Activated naive CD4-positive, alpha-beta T cell (primary cell): ENCODE data around the gene MYH3.
A peak's percentile ranks its signal among the peaks of the same experiment; 100 is the strongest.

Experiments used
- DNase-seq, 4 experiments: peaks; one replicate each; lab custom pipeline; 2025; lab: John Stamatoyannopoulos, UW

The MYH3 gene

DNA sequence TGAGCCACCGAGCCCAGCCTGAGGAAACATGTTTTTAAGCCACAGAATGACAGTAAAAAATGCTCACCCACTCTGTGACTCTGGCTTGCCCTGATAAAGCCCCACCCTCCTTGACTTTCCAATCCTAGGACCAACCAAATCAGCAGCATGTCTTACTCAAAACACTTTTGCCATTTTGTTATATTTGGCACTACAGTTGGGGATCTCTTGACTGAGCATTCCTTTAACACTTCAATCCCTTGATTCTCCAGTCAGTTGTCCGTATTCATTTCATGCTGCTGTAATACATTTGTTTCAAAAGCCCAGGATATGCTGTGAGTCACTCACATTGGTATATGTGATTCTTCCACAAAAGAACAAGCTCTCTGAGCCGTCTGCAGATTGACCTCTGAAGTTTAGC lies 8.2 kb downstream of the MYH3 start:
- no peak for DNase-seq

DNA sequence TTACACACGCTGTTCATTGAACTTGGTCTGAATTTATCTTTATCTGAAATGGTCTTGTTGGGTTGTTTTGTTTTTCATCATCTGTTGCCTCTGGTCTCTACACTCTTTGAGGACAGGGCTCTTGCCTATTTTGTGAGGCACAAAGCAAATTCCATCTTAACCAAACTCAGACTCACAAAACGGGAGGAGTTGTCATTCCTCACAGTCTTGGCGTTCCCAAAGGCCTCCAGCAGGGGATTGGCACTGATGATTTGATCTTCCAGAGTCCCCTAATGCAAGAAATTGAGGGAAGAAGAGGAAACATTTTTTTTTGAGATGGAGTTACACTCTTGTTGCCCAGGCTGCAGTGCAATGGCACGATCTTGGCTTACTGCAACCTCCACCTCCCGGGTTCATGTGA lies 8.7 kb downstream of the MYH3 start:
- no peak for DNase-seq

DNA sequence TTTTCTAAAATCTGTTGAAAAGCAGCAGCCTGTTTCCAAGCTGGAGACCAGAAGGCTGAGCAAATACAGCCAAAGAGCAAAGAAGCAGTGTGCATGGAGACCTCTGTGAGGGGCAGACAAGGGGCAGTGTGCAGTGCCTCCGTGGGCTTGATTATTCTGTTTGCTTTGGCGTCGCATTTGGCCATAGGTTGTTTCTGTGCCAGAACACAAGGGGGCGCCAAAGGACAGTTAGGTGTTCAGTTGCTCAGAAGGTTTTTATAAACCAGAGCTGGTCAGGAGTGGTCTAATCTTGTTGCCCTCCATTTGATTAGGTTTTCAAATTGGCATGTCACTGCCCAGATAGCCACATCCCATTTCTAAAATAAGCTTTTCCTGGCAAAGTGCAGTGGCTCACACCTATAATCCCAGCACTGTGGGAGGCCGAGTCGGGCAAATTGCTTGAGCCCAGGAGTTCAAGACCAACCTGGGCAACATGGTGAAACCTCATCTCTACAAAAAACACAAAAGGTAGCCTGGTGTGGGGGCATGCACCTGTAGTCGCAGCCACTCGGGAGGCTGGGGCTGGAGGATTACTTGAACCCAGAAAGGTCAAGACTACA lies 10.6 kb downstream of the MYH3 start:
- peak; percentile 26 to 70 (median 58) for DNase-seq

DNA sequence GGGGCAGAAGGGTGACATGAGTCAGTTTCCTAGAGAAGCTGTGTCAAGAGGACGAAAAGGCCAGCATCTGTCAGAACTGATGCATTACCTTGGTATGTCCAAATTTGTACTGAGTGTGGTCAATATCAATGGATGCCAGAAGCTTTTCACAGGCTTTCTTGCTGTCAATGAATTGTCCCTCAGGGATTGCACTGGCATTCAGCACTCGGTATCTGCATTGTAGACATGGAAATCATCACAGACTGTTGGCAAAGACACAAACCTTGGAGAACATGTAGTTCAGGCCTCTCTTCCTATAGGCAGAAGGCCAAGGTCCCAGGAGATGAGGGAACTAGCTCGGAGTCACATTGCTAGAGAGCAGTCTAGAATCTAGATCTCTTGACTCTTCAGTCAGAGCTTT lies 16.6 kb downstream of the MYH3 start:
- no peak for DNase-seq

- no peak for DNase-seq
These were observed 19.0 kb downstream of the MYH3 start for GRCh38 chr17:10638151-10638550.

GRCh38 chr17:10635290-10635689 lies 21.8 kb downstream of the MYH3 start:
- no peak for DNase-seq

DNA sequence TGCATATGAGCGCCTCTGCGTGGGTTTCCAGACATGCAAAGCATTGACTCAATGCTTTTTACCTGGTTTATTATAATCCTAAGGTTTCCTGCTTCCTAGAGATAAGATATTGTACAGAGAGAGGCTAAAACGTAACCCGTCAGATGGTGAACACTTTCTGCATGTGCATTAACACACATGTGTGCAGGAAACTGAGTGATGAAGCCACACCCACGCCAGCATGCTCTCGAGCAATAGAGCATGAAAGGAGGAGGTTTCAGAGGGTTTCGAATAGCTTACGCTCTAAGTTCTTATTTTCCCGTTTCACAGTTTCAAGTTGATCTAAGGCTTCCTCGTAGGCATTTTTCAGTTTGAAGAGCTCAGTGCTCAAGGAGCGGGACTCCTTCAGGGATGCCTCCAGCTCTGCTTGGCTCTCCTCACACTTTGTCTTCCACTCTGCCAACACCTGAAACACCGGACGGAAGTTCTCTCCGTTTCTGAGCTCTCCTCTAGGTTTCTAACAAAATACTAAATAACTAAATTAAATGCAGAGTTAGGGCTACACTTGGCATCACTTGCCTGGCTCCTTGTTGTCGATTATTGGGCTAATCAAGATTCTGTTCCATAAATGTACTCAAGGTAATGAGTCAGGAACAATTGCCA lies 23.2 kb downstream of the MYH3 start:
- DNase-seq, result no peak

- DNase-seq, result no peak
These were observed 25.4 kb downstream of the MYH3 start for GRCh38 chr17:10631701-10632100.

DNA sequence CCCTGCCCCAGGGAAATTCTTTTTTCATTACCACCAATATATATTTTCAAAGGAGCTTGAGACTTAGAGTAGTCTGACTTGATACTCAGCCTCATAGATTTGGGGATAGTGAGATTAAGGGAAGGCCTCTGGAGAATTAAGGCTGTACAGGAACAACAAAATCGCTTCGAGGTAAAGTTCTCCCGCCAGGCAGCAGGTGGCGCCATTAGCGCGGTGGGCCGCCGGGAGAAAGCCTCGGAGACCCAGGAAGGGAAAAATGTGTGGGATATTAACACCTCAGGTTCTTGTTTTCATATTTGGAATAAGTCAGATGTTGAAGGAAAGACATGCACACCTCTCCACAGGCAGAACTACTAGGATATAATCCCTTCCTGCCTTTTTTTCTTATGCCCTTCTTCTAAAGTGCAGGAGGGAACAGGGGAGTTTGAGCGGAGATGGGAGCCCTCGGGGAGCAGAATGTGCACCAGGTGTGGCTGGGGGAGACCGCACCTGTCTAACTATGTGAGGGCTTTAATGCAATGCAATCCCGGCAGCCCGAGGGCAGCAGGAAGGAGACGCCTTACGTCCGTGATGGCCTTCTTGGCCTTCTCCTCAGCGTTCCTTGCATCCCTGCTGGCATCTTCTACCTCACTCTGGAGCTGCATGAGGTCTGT lies 25.9 kb downstream of the MYH3 start:
- DNase-seq, result no peak

DNA sequence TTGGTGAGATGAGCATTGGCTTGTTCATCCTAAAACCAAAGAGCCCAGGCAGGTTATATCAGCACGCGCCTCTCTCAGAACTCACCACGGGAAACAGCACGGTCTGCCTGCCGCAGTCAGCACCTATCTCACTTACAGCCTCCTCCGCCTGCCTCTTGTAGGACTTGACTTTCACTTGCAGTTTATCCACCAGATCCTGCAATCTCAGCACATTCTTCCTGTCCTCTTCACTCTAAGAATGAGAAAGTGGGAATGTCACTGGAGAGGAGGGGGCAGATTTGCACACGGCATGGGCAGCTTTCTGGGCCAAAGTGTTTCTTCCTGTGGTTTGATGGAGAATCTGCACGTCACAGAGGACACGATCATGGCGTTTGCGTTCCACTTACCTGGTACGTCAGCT lies 27.4 kb downstream of the MYH3 start:
- DNase-seq, result no peak

DNA sequence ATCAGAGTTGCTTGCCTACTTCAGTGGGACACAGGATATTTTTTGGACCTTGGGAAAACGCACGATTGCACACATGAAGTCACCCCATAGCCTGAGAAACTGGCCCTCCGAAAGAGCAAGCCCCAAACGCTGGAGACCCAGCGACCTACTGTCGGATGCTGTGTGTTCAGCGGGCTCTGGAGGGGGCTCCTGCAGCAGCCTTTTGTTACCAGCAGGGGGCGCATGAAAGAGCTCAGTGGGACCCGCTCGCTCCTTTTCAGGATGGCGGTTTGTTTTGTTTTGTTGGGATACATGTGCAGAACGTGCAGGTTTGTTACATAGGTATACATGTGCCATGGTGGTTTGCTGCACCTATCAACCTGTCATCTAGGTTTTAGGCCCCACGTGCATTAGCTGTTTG lies 28.4 kb downstream of the MYH3 start:
- DNase-seq, result no peak

GRCh38 chr17:10626390-10626789 lies 30.7 kb downstream of the MYH3 start:
- no peak for DNase-seq

DNA sequence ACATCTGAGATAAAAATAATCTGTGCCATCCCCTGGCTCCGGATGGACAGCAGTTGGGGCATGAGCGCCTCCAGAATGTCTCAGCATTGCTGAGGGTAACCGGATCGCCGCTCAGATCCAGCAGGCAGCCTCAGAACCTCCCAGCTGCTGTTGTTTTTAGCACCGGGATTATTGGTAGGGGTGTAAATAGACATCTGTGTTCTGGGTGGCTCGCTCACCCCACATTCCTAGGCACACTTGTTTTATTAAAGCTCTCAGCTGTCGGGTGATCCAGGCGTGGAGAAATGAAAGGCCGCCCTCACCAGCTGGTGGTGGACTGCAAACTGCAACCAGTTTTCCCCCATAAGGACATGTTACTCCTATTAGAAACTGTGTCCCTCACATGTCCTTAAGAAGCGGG lies 32.1 kb downstream of the MYH3 start:
- no peak for DNase-seq

DNA sequence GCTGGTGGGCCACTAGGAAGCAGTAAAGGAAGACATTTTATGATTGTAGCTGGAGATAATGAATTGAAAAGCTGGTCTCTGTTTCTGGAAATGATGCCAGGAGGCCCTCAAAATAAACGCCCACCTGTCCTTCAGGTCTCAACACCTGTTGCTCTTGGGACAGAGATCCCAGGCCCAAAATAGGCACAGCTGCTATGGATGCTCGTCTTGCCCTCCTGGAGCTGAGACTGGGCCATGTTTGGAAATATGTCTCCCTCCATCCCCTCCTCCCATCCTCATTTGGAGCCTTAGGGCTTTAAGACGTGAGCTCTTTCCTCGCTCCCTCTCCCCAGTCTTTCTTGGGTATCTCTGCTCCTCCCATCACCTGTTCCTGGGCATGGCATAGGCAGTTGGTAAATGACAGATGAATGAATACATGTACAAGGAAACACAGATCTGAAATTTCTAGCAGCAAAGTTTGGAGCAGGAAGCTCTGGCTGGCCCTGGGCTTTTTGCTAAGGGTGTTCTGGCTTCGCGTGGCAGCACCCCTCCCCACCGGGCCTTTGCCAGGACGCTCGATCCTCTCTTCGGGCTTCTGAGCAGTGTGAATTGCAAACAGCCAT lies 33.3 kb downstream of the MYH3 start:
- no peak for DNase-seq

DNA sequence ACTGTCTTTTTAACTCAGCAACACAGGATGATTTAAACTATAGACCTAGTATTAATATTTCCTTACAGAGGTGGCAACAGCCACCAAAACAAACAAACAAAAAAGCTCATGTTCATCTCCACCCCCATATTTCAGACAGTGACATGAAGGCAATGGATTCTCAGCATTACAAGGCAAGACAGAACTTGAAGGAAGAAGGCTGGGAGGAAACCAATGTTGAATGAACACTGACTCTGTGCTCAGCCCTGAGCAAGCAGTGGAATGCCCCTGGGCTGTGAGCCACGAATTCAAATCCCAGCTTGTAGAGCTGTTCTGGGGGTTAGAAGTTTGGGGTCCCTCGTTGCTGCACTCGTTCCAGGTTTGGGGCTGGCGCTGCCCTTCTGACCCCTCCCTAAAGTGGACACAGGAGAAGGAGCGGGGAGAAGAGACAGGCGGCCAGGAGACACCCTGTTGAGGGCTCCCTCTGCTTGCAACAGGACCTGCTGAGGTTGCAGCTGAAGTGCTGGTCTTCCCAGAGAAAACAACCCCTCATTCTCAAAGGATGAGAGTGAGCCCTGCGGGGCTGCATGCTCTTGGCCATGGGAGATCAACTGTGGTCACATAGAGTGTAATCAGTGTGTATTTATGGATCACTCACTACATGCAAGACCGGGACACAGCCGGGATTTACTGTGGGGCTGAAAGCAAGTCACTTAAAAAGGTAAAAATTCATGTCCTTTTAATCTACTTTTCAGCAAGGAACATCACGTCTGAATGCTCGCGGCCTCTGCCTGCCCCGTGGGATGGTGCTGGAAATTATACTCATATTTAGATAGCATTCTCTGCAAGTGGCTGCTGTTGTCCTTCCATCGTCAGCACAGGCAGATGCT lies 34.3 kb downstream of the MYH3 start:
- DNase-seq, result no peak

- DNase-seq, result no peak
These were observed 35.7 kb downstream of the MYH3 start for GRCh38 chr17:10621397-10621796.

GRCh38 chr17:10620823-10621222 lies 36.3 kb downstream of the MYH3 start:
- no peak for DNase-seq

- DNase-seq, result peak in 3 of 4 experiments; percentile 10 to 46 (median 11)
These were observed 38.9 kb downstream of the MYH3 start for GRCh38 chr17:10618202-10618635.

GRCh38 chr17:10617120-10617505 lies 40.0 kb downstream of the MYH3 start:
- DNase-seq, result no peak

DNA sequence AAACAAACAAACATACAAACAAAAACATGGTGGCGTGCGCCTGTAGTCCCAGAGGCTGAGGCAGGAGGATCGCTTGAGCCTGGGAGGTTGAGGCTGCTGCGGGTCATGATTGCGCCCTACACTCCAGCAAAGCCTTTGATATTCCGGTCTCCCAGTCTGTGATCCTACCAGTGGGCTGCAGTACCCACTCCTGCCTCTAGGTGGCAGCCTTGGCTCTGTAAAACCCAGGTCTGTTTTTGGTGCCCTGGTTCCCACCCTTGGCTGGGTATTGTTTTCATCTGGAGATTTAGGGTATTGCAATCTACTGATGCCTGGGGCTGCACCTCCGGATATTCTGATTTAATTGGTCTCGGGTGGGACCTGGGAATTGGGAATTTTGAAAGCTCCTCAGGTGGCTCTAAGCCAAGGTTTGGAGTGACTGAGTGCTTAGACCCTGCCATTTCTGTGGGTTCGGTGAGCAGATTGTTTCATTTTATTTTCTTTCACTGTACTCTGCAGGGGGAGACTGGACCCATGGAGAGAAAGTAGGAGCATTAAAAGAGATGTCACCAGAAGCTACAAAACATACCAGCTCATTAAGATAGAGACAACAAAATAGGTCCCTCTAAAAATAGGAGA lies 40.5 kb downstream of the MYH3 start:
- DNase-seq, result peak; percentile 39 to 69 (median 57)

DNA sequence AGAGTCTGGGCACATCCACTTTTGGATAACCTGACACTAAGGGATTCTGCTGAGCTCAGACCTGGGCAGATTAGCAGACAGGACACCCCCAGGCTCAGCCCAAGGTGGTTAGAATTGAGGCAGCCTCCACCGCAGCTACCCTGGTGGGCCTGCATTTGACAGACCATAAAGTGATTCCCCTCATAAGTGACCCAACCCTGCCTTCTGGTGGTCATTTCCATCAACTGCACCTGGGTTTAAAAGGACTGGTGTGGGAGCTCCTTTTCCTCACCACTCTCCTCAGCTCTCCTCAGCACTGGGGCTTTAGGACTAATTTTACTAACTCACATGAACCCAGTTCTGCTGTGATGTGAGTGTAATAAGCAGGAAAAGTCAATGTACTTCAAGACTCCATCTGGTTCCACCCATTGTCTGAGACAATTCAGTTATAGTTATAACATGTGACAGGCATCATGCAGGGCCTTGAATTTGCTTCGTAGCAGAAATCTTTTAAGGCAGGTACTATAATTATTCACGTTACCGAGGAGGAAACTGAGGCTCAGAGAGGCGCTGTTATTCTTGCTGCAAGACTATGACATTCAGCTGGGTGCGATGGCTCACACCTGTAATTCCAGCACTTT lies 42.5 kb downstream of the MYH3 start:
- no peak for DNase-seq
